Measurements from ENCODE around the gene KIF1A. TPM values are rescaled to one million over a fixed set of nuclear protein-coding genes. Genes with fewer than 3 reads are reported as not detected.

KIF1A gene
- total and polyA plus RNA-seq, 2 experiments from 2014 or later, result 16.1 to 16.5 TPM

- H3K4me3 ChIP-seq, result no peak overlapping the region
- no peaks in the 10 kb centered on the region for H3K36me3 ChIP-seq (replicated peaks; ENCODE audit: insufficient read depth, low read depth)
- no peak overlapping the region for H3K27ac ChIP-seq
- 94% methylated on average over 11 of the region's 11 CpGs for WGBS (ENCODE audit: low lambda C conversion rate, missing lambda C conversion rate)
- H3K27me3 ChIP-seq, result no peaks in the 10 kb centered on the region
- H2AFZ ChIP-seq, result no peak overlapping the region
- no peak overlapping the region for H3K4me2 ChIP-seq
- H3K9me3 ChIP-seq (ENCODE audit: low read depth), result no peaks in the 10 kb centered on the region
- H3K79me2 ChIP-seq, result no peaks in the 10 kb centered on the region
- no peak for DNase-seq (ENCODE audit: low spot score)
- H3K9me2 ChIP-seq (replicated peaks; ENCODE audit: insufficient read depth), result no peaks in the 10 kb centered on the region
- no peaks in the 10 kb centered on the region for H4K20me1 ChIP-seq (ENCODE audit: insufficient read depth, poor library complexity, severe bottlenecking)
- TF ChIP-seq EZH2 (IDR thresholded peaks at IDR 0.05; ENCODE audit: borderline replicate concordance) (no peak), EZH2phosphoT487 (IDR thresholded peaks at IDR 0.05; ENCODE audit: low read depth, severe bottlenecking, unreplicated experiment) (no peak)
- TF ChIP-seq, protein P1, sequence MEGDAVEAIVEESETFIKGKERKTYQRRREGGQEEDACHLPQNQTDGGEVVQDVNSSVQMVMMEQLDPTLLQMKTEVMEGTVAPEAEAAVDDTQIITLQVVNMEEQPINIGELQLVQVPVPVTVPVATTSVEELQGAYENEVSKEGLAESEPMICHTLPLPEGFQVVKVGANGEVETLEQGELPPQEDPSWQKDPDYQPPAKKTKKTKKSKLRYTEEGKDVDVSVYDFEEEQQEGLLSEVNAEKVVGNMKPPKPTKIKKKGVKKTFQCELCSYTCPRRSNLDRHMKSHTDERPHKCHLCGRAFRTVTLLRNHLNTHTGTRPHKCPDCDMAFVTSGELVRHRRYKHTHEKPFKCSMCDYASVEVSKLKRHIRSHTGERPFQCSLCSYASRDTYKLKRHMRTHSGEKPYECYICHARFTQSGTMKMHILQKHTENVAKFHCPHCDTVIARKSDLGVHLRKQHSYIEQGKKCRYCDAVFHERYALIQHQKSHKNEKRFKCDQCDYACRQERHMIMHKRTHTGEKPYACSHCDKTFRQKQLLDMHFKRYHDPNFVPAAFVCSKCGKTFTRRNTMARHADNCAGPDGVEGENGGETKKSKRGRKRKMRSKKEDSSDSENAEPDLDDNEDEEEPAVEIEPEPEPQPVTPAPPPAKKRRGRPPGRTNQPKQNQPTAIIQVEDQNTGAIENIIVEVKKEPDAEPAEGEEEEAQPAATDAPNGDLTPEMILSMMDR (IDR thresholded peaks at IDR 0.05; ENCODE audit: poor library complexity), result no peak
- no peaks in the 10 kb centered on the region for H3K4me1 ChIP-seq (ENCODE audit: insufficient read depth)
Observed at GRCh38 chr2:240850026-240850425, 30.0 kb upstream of the KIF1A start.

- WGBS (ENCODE audit: low lambda C conversion rate, missing lambda C conversion rate), result 61% methylated on average over 9 of the region's 12 CpGs
- Histone ChIP-seq H4K20me1 (ENCODE audit: insufficient read depth, poor library complexity, severe bottlenecking) (no peaks in the 10 kb centered on the region), H3K9me3 (ENCODE audit: low read depth) (no peaks in the 10 kb centered on the region), H3K27ac (no peak overlapping the region), H3K27me3 (peaks cover 1% of the 10 kb centered on the region), H3K79me2 (no peaks in the 10 kb centered on the region), H3K36me3 (replicated peaks; ENCODE audit: insufficient read depth, low read depth) (no peaks in the 10 kb centered on the region), H3K4me3 (no peak overlapping the region), H3K4me2 (no peak overlapping the region), H3K9me2 (replicated peaks; ENCODE audit: insufficient read depth) (no peaks in the 10 kb centered on the region), H2AFZ (no peak overlapping the region), H3K4me1 (ENCODE audit: insufficient read depth) (no peaks in the 10 kb centered on the region)
- DNase-seq (ENCODE audit: low spot score), result no peak
- TF ChIP-seq, protein P1 (IDR thresholded peaks at IDR 0.05; ENCODE audit: poor library complexity), result no peak
- no peak for TF ChIP-seq EZH2 (IDR thresholded peaks at IDR 0.05; ENCODE audit: borderline replicate concordance)
- TF ChIP-seq EZH2phosphoT487 (IDR thresholded peaks at IDR 0.05; ENCODE audit: low read depth, severe bottlenecking, unreplicated experiment), result no peak
Observed at GRCh38 chr2:240848900-240849680, 29.1 kb upstream of the KIF1A start.

GRCh38 chr2:240847817-240848216 is 27.8 kb upstream of the KIF1A start:
- Histone ChIP-seq H3K27ac (no peak overlapping the region), H3K27me3 (peaks cover 8% of the 10 kb centered on the region), H3K9me3 (ENCODE audit: low read depth) (no peaks in the 10 kb centered on the region), H3K9me2 (replicated peaks; ENCODE audit: insufficient read depth) (no peaks in the 10 kb centered on the region), H3K79me2 (no peaks in the 10 kb centered on the region), H3K36me3 (replicated peaks; ENCODE audit: insufficient read depth, low read depth) (no peaks in the 10 kb centered on the region), H3K4me2 (no peak overlapping the region), H2AFZ (no peak overlapping the region), H3K4me3 (no peak overlapping the region), H4K20me1 (ENCODE audit: insufficient read depth, poor library complexity, severe bottlenecking) (no peaks in the 10 kb centered on the region), H3K4me1 (ENCODE audit: insufficient read depth) (no peaks in the 10 kb centered on the region)
- 95% methylated on average over 5 of the region's 13 CpGs for WGBS (ENCODE audit: low lambda C conversion rate, missing lambda C conversion rate)
- no peak for DNase-seq (ENCODE audit: low spot score)
- TF ChIP-seq EZH2phosphoT487 (IDR thresholded peaks at IDR 0.05; ENCODE audit: low read depth, severe bottlenecking, unreplicated experiment) (no peak), EZH2 (IDR thresholded peaks at IDR 0.05; ENCODE audit: borderline replicate concordance) (no peak)
- TF ChIP-seq, protein P1 (IDR thresholded peaks at IDR 0.05; ENCODE audit: poor library complexity), result no peak

Measured in hepatocyte (in vitro differentiated cells).